Measurements from ENCODE around the gene ACE. TPM values are rescaled to one million over a fixed set of nuclear protein-coding genes. Genes with fewer than 3 reads are reported as not detected.

The ACE gene
- total RNA-seq, 1 donor from 2014 or later, result 2.6 TPM

DNA sequence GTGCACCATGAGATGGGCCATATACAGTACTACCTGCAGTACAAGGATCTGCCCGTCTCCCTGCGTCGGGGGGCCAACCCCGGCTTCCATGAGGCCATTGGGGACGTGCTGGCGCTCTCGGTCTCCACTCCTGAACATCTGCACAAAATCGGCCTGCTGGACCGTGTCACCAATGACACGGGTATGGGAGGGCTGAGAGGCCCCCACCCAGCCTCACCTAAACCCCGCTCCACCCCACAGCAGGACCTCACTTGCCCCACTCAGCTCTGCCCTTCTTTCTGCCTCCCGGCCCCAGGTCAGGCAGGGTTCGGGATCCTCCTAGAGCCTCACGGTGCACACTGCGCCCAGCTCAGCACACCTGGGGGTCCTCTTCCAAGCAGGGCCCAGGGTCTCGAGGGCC is 5.6 kb downstream of the ACE start:
- Mint-ChIP-seq H3K9me3 (no peaks in the 10 kb centered on the region), H3K4me3 (no peak overlapping the region), H3K36me3 (no peaks in the 10 kb centered on the region), H3K4me1 (peaks cover 7% of the 10 kb centered on the region), H3K27ac (no peak overlapping the region), H3K27me3 (ENCODE audit: low read depth) (peaks cover 21% of the 10 kb centered on the region)
- TF ChIP-seq CTCF (IDR thresholded peaks at IDR 0.05; ENCODE audit: unreplicated experiment), result no peak
- DNase-seq (ENCODE audit: low spot score in 2 of 2, unreplicated experiment in 2 of 2), result no peak

DNA sequence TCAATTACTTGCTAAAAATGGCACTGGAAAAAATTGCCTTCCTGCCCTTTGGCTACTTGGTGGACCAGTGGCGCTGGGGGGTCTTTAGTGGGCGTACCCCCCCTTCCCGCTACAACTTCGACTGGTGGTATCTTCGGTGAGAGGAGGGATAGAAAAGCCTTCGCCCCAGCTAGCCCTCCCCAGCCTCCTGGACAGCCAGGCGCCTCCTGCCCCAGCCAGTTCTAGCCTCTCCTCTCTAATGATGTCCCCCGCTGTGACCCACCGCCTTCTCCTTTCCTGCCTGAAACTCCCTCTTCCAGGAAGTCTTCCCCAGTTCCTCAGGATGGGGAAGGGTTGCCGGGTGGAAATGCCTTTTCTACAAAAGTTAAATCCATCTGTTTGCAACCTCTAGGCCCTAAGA is 6.2 kb downstream of the ACE start:
- DNase-seq (ENCODE audit: low spot score in 2 of 2, unreplicated experiment in 2 of 2), result no peak
- H3K27ac Mint-ChIP-seq, result no peak overlapping the region
- peaks cover 16% of the 10 kb centered on the region for H3K27me3 Mint-ChIP-seq (ENCODE audit: low read depth)
- no peak for TF ChIP-seq CTCF (IDR thresholded peaks at IDR 0.05; ENCODE audit: unreplicated experiment)
- no peak overlapping the region for H3K4me3 Mint-ChIP-seq
- no peaks in the 10 kb centered on the region for H3K36me3 Mint-ChIP-seq
- H3K9me3 Mint-ChIP-seq, result no peaks in the 10 kb centered on the region
- peaks cover 3% of the 10 kb centered on the region for H3K4me1 Mint-ChIP-seq

GRCh38 chr17:63483655-63484575 is 7.1 kb downstream of the ACE start:
- DNase-seq (ENCODE audit: low spot score in 2 of 2, unreplicated experiment in 2 of 2), result no peak
- H3K36me3 Mint-ChIP-seq, result no peaks in the 10 kb centered on the region
- no peaks in the 10 kb centered on the region for H3K9me3 Mint-ChIP-seq
- peaks cover 10% of the 10 kb centered on the region for H3K27me3 Mint-ChIP-seq (ENCODE audit: low read depth)
- peaks cover under 1% of the 10 kb centered on the region for H3K4me1 Mint-ChIP-seq
- TF ChIP-seq CTCF (IDR thresholded peaks at IDR 0.05; ENCODE audit: unreplicated experiment), result no peak
- H3K4me3 Mint-ChIP-seq, result no peak overlapping the region
- H3K27ac Mint-ChIP-seq, result no peak overlapping the region

- Mint-ChIP-seq H3K36me3 (no peaks in the 10 kb centered on the region), H3K27me3 (ENCODE audit: low read depth) (peaks cover 13% of the 10 kb centered on the region), H3K27ac (no peak overlapping the region), H3K4me1 (no peaks in the 10 kb centered on the region), H3K9me3 (no peaks in the 10 kb centered on the region), H3K4me3 (no peak overlapping the region)
- no peak for DNase-seq (ENCODE audit: low spot score in 2 of 2, unreplicated experiment in 2 of 2)
- TF ChIP-seq CTCF (IDR thresholded peaks at IDR 0.05; ENCODE audit: unreplicated experiment), result no peak
Measured at GRCh38 chr17:63486317-63487013, 9.6 kb downstream of the ACE start.

- Mint-ChIP-seq H3K27ac (no peak overlapping the region), H3K27me3 (ENCODE audit: low read depth) (peaks cover 18% of the 10 kb centered on the region), H3K9me3 (no peaks in the 10 kb centered on the region), H3K36me3 (no peaks in the 10 kb centered on the region), H3K4me3 (no peak overlapping the region), H3K4me1 (no peaks in the 10 kb centered on the region)
- TF ChIP-seq CTCF (IDR thresholded peaks at IDR 0.05; ENCODE audit: unreplicated experiment), result no peak
- no peak for DNase-seq (ENCODE audit: low spot score in 2 of 2, unreplicated experiment in 2 of 2)
Measured at GRCh38 chr17:63487014-63487339, 10.1 kb downstream of the ACE start.

Measured in mesothelial cell of epicardium (in vitro differentiated cells).